NCI-H2196 (cell line): ENCODE data around the gene SPAG4.

Source experiments
- DNase-seq: peaks from one replicate; lab custom pipeline; 2025; ENCODE audit not compliant: unreplicated experiment; lab: John Stamatoyannopoulos, UW

Gene SPAG4, protein sequence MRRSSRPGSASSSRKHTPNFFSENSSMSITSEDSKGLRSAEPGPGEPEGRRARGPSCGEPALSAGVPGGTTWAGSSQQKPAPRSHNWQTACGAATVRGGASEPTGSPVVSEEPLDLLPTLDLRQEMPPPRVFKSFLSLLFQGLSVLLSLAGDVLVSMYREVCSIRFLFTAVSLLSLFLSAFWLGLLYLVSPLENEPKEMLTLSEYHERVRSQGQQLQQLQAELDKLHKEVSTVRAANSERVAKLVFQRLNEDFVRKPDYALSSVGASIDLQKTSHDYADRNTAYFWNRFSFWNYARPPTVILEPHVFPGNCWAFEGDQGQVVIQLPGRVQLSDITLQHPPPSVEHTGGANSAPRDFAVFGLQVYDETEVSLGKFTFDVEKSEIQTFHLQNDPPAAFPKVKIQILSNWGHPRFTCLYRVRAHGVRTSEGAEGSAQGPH

DNA sequence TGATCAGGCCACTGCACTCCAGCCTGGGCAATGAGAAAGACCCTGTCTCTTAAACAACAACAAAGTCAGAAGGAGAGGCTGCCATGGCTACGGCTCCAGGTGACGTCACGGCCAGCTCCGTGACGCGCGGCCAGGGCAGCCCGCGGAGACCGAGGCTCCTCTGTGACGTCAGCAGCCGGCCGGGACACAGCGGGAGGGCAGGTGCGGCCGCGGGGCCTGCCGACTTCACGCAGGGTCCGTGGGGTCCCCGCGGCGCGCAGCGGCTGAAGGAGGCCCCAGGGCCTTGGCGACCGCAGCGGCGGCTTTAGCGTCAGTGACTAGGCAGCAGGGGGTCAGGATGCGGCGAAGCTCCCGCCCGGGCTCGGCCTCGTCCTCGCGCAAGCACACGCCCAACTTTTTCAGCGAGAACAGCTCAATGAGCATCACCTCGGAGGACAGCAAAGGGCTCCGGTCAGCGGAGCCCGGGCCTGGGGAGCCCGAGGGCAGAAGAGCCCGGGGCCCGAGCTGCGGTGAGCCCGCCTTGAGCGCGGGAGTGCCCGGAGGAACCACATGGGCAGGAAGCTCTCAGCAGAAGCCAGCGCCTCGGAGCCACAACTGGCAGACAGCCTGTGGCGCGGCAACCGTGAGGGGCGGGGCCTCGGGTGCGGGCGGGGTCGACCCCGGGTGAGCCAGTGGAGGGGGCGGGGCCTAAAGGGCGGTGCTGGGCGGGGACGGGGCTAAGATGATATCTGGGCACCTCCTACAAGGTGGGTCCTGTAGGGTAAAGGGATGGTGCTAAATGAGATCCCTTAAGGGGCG, at the start of gene SPAG4:
TSS of gene SPAG4 (plus strand) at position 163 of the 798 bp plus-strand sequence. CDS start at position 338, 175 bp downstream.
- DNase-seq: peak; percentile 100

- DNase-seq: peak; percentile 28
Measured at GRCh38 chr20:35568645-35569044, 47.0 kb upstream of the SPAG4 start.

DNA sequence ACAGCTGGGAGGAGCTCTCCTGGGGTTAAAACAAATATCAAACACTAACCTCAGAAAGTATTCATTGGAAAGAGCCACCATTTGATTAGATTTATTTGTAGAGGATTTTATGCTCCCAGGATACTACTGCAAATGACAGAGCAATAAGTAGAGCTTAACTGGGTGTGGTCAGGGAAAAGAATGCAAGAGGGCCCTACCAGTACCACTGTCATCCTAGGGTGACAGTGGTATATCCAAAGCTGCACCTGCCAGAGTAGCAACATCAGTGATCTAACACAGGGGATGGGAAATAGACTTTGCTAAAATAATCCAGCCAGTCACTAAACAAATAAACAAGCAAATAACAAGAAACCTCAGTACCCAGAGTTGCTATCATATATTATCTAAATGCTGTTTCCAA, 44.1 kb upstream of the SPAG4 start:
- no peak for DNase-seq

GRCh38 chr20:35572838-35573237, 42.8 kb upstream of the SPAG4 start:
- no peak for DNase-seq

DNA sequence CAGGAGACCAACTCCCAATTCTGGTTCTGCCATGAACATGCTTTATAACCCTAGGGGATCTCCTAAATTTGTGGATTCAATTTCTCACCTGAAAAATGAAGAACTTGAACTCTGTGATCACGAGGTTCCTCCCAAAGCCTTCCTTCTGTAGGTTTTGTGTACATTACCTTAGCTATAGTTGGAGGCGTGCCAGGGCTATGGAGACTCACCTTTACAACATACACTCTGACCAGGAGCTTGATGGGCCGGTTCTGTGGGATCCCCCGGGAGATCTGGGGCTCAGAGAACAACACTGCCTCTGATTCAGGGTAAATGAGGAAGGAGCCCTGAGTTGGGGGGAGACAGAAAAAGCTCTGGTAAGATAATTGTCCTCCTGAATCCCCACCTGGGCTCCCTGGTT, 39.7 kb upstream of the SPAG4 start:
- DNase-seq: no peak

DNA sequence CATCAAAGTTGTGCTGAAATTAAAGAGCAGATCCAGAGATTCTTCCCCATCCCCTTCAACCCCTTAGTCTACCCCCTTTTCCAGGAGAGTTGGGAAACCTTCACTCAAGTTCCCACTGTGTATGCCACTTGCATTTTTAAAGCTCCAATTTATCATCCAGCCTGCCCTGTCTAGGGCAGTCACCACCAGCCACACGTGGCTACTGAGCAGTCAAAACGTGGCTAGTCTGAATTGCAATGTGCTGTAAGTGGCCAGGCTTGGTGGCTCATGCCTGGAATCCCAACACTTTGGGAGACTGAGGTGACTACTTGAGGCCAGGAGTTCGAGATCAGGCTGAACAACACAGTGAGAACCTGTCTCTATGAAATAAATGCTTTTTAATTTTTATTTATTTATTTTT, 38.8 kb upstream of the SPAG4 start:
- DNase-seq: no peak

DNA sequence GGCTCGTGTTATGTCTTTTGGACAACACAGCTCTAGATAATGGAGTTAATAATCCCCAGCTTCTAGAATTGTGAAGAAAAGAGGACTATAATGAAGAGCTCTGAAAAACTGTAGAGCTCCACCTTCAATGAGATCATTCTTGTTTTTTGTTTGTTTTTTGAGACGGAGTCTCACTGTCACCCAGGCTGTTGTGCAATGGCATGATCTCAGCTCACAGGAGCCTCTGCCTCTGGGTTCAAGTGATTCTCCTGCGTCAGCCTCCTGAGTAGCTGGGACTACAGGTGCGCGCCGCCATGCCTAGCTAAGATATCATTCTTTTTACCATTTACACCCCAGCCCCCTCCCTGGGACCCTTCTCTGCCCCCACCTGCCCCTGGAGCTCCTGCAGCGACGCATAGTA, 37.2 kb upstream of the SPAG4 start:
- DNase-seq: no peak

DNA sequence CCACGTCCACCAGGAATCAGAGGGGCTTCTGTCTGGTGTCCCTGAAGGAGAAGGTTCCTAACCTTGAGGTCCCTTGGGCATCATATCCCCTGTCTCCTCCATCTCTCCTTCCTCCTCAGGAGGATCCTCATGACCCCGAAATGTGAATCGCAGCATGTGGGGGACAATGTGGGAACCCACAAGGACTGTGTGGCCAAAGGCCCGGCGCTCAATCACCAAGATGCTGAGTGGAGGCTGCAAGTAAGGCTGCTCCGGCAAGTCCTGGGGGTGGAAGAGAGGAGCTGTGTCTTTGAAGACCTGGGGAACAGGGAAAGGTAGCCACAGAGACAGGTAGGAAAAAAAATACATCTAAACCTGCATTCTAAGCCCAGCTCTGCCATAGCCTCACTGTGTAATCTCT, 36.4 kb upstream of the SPAG4 start:
- DNase-seq: no peak

DNA sequence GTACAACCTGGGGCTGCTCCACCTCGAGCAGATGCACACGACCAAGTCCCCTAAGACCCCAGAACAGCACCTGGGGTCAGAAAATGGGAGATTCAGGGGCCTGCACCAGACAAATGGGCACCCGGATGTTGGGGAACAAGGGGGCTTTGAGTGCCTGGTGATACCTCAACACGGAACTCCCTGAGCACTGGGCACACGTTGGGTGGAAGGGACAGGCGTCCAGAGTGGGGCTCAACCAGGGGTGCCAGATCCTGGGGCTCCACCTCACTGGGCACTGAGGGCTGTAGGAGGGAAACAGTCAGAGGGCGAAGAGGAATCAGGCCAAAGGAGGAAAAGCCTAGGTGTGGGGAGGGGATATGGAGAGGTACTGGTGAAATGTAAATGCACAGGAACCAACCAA, 33.5 kb upstream of the SPAG4 start:
- no peak for DNase-seq

DNA sequence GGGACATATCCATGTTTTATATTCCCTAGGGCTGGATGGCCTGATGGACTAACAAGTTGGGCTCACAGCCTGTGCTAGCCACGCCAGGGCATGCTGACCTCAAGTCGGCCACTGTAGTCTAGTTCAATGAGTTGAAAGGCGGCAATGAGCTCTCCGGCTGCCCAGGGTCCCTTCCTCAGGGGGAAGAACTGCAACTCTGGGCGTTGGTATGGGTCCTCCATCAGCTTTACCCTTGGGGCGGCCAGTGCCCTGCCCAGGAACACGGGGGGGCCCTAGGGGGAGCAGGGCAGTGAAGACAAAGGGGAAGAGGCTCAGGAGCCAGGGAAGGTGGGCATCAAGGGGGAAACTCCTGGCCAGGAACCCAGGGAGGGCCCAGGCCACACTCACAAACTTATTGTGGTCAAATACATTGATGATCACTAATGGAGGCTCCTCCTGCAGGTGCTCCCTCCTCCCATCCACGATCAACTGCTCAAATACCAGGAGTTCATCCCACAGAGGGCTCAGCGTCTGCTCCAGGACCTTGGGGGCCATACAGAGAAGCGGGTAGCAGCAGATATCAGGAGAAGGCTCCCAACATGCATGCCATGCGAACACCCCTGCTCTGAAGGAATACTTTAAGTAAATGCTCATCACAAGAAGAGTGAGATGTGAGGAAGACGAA, 32.8 kb upstream of the SPAG4 start:
- DNase-seq: no peak

DNA sequence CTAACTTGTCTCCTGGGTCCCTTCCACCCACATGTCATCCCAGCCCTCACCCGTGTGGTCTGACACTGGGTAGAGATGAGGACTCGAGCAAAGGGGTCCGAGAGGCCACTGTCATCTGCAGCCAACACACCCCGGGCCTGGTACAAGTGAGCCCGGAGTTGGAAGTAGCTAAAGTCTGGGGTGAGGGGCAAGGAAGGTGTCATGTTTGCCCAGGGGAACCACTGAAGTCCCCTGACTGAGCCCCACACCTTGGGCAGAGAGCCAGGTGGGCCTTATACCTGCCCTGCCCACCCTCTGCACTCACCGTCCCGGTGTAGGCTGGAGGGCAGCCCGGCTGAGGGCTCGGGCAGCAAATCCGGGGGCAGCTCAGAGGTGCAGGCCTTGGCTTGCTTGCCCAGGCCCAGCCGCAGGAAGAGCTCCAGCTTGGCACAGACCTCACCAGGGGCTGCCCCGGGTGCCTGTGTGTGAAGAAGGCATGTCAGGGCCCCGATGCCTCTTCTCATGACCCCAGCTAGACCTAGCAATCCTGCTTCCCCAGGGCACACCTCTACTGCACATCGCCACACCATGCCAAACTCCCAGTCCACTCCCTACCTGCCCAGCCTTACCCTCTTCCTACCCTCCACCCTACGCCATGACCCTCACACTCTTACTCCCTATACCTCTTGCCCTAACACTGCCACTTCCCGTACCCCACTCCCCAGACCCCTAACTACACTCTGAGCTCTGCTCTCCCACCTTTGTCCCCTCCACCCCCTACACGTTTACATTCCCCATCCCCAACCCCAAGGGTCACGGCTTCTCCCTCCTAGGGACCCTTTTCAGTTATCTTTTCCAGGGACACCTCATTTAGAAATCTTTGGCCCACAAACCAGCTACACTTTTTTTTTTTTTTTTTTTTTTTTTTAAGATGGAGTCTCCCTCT, 31.7 kb upstream of the SPAG4 start:
- no peak for DNase-seq

- no peak for DNase-seq
Measured at GRCh38 chr20:35586751-35587425, 28.7 kb upstream of the SPAG4 start.

- no peak for DNase-seq
Measured at GRCh38 chr20:35587436-35587835, 28.2 kb upstream of the SPAG4 start.

DNA sequence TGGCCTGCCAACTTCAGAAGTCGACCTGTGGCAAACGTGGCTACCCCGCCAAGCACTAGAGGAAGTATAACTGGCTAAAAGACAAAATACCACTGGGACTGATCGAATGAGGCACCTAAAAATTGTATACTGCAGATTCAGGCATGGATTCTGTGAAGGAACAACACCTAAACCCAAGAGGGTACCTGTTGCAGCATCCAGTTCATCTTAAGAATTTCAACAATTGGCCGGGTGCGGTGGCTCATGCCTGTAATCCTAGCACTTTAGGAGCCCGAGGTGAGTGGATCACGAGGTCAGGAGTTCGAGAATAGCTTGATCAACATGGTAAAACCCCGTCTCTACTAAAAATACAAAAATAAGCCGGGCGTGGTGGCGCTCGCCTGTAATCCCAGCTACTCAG, 27.2 kb upstream of the SPAG4 start:
- DNase-seq: no peak

GRCh38 chr20:35592339-35592974, 23.2 kb upstream of the SPAG4 start:
- peak; percentile 34 for DNase-seq

GRCh38 chr20:35595456-35595855, 20.2 kb upstream of the SPAG4 start:
- no peak for DNase-seq

GRCh38 chr20:35595901-35596300, 19.7 kb upstream of the SPAG4 start:
- DNase-seq: no peak

GRCh38 chr20:35597186-35597585, 18.4 kb upstream of the SPAG4 start:
- DNase-seq: no peak

DNA sequence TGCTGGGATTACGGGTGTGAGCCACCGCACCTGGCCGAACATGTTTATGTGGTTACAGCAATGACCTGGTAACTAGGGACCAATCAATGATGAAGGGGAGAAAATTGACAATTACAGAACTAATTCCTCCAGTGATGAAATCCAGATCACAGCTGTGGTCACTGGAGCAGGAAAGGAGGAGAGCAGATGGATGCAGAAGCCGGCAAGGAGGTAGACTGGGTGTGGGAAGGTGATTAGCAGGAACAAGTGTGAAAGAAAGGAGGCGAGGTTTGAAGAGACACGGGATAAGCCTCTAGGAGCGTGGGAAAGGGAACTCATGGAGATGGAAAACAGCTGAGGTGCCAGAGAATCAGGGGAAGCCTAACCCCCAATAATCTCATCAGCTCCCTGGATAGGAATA, 17.2 kb upstream of the SPAG4 start:
- no peak for DNase-seq
